Activated CD4-positive, CD25-positive, alpha-beta regulatory T cell treated with anti-CD3 and anti-CD28 coated beads, Interleukin-2, amount 50 U/mL, for 16 hours (primary cell): ENCODE results near the gene MT1M.
"Not testable (repeated sequence)": the region's sequence is repeated elsewhere in the genome, so short reads cannot be mapped to it uniquely, and the experiment has no call there.

Source experiments
- DNase-seq: peaks from one replicate; pipeline ENCODE4 v3.0.0-alpha.2; 2020; ENCODE audit warnings: low read depth, low spot score

MT1M gene

GRCh38 chr16:56649271-56649670 is 16.8 kb downstream of the MT1M start:
- no peak for DNase-seq

- no peak for DNase-seq
Measured at GRCh38 chr16:56649820-56650219, 17.4 kb downstream of the MT1M start.

GRCh38 chr16:56651586-56651985 is 19.1 kb downstream of the MT1M start, which contains the start of gene MT1B:
MT1B (plus strand) TSS chr16:56651886; CDS start chr16:56651954, 68 bp downstream.
- DNase-seq: no peak

- no peak for DNase-seq
Measured at GRCh38 chr16:56652600-56652999, 20.1 kb downstream of the MT1M start.

GRCh38 chr16:56653218-56653617 is 20.8 kb downstream of the MT1M start:
- no peak for DNase-seq

GRCh38 chr16:56657555-56658326 is 25.3 kb downstream of the MT1M start, which contains the start of gene MT1F:
MT1F (plus strand) TSS chr16:56657959; CDS start chr16:56658059, 100 bp downstream.
- DNase-seq: peak; percentile 38

- no peak for DNase-seq
Measured at GRCh38 chr16:56658327-56658875, 25.9 kb downstream of the MT1M start.

- DNase-seq: no peak
Measured at GRCh38 chr16:56662357-56663354, 30.2 kb downstream of the MT1M start.

- no peak for DNase-seq
Measured at GRCh38 chr16:56664506-56664905, 32.0 kb downstream of the MT1M start.

- not testable (repeated sequence) for DNase-seq
Measured at GRCh38 chr16:56665286-56666261, 33.1 kb downstream of the MT1M start.

- DNase-seq: no peak
Measured at GRCh38 chr16:56667581-56668571, 35.4 kb downstream of the MT1M start, which contains the start of gene MT1G. MT1G (minus strand) TSS chr16:56668065; CDS start chr16:56667993, 72 bp downstream.

- DNase-seq: no peak
Measured at GRCh38 chr16:56669005-56669839, 36.8 kb downstream of the MT1M start, which contains the start of gene MT1H. MT1H (plus strand) TSS chr16:56669814; CDS start chr16:56669885, 71 bp downstream.

- no peak for DNase-seq
Measured at GRCh38 chr16:56669840-56670619, 37.6 kb downstream of the MT1M start.

GRCh38 chr16:56670620-56670934 is 38.1 kb downstream of the MT1M start:
- no peak for DNase-seq

GRCh38 chr16:56671691-56672090 is 39.2 kb downstream of the MT1M start:
- DNase-seq: not testable (repeated sequence)

- DNase-seq: not testable (repeated sequence)
Measured at GRCh38 chr16:56672171-56672570, 39.7 kb downstream of the MT1M start.

GRCh38 chr16:56672761-56673536 is 40.5 kb downstream of the MT1M start:
- DNase-seq: no peak
